Activated naive CD8-positive, alpha-beta T cell (primary cell): ENCODE data around the gene ALOX15B.
"Not testable (repeated sequence)": the region's sequence is repeated elsewhere in the genome, so short reads cannot be mapped to it uniquely, and the experiment has no call there.

ENCODE experiments used
- H3K27ac Mint-ChIP-seq: one replicate; pipeline ENCODE4 v1.8.0; 2021; ENCODE audit warnings: mixed read lengths
- H3K27me3 Mint-ChIP-seq: one replicate; pipeline ENCODE4 v1.8.0; 2021; ENCODE audit warnings: mixed read lengths
- H3K36me3 Mint-ChIP-seq: one replicate; pipeline ENCODE4 v1.8.0; 2021; ENCODE audit warnings: mixed read lengths
- H3K4me1 Mint-ChIP-seq: one replicate; pipeline ENCODE4 v1.8.0; 2021; ENCODE audit warnings: low read depth, mixed read lengths
- H3K4me3 Mint-ChIP-seq: one replicate; pipeline ENCODE4 v1.8.0; 2021; ENCODE audit warnings: mild to moderate bottlenecking, mixed read lengths
- H3K9me3 Mint-ChIP-seq: one replicate; pipeline ENCODE4 v1.8.0; 2021; ENCODE audit warnings: low read depth, mixed read lengths

The ALOX15B gene

GRCh38 chr17:8061851-8062250 lies 23.0 kb downstream of the ALOX15B start:
- H3K27me3 Mint-ChIP-seq, result peaks cover 40% of the 10 kb centered on the region
- H3K4me1 Mint-ChIP-seq, H3K4me3 Mint-ChIP-seq, H3K27ac Mint-ChIP-seq, H3K36me3 Mint-ChIP-seq, H3K9me3 Mint-ChIP-seq: not testable (repeated sequence)

- Mint-ChIP-seq H3K4me3 (no peak overlapping the region), H3K4me1 (no peaks in the 10 kb centered on the region), H3K27ac (no peak overlapping the region), H3K27me3 (peaks cover 38% of the 10 kb centered on the region), H3K36me3 (no peaks in the 10 kb centered on the region), H3K9me3 (no peaks in the 10 kb centered on the region)
Observed at GRCh38 chr17:8062435-8062806, 23.6 kb downstream of the ALOX15B start.

GRCh38 chr17:8062807-8063483 lies 24.1 kb downstream of the ALOX15B start:
- Mint-ChIP-seq H3K9me3 (no peaks in the 10 kb centered on the region), H3K4me3 (no peak overlapping the region), H3K4me1 (no peaks in the 10 kb centered on the region), H3K27me3 (peaks cover 34% of the 10 kb centered on the region), H3K36me3 (no peaks in the 10 kb centered on the region), H3K27ac (no peak overlapping the region)

- H3K36me3 Mint-ChIP-seq, result no peaks in the 10 kb centered on the region
- H3K27me3 Mint-ChIP-seq, result peaks cover 29% of the 10 kb centered on the region
- H3K27ac Mint-ChIP-seq, result no peak overlapping the region
- no peak overlapping the region for H3K4me3 Mint-ChIP-seq
- H3K4me1 Mint-ChIP-seq, result no peaks in the 10 kb centered on the region
- H3K9me3 Mint-ChIP-seq, result no peaks in the 10 kb centered on the region
Observed at GRCh38 chr17:8063761-8064534, 25.1 kb downstream of the ALOX15B start.

GRCh38 chr17:8064561-8065019 lies 25.7 kb downstream of the ALOX15B start:
- H3K27me3 Mint-ChIP-seq, result peaks cover 28% of the 10 kb centered on the region

GRCh38 chr17:8066841-8067775 lies 28.2 kb downstream of the ALOX15B start:
- Mint-ChIP-seq H3K4me3 (no peak overlapping the region), H3K4me1 (no peaks in the 10 kb centered on the region), H3K36me3 (no peaks in the 10 kb centered on the region), H3K27ac (no peak overlapping the region), H3K27me3 (peaks cover 20% of the 10 kb centered on the region), H3K9me3 (no peaks in the 10 kb centered on the region)

More at GRCh38 chr17:8064561-8065019, 25.7 kb downstream of the ALOX15B start:
- Mint-ChIP-seq H3K4me3 (no peak overlapping the region), H3K27ac (no peak overlapping the region), H3K36me3 (no peaks in the 10 kb centered on the region), H3K4me1 (no peaks in the 10 kb centered on the region), H3K9me3 (no peaks in the 10 kb centered on the region)

- Mint-ChIP-seq H3K27me3 (peaks cover 16% of the 10 kb centered on the region), H3K4me1 (peaks cover 5% of the 10 kb centered on the region), H3K9me3 (no peaks in the 10 kb centered on the region), H3K36me3 (no peaks in the 10 kb centered on the region), H3K27ac (no peak overlapping the region), H3K4me3 (no peak overlapping the region)
Observed at GRCh38 chr17:8067806-8068205, 28.9 kb downstream of the ALOX15B start.

GRCh38 chr17:8068736-8069586 lies 30.1 kb downstream of the ALOX15B start:
- H3K4me1 Mint-ChIP-seq, result peaks cover 14% of the 10 kb centered on the region
- no peak overlapping the region for H3K4me3 Mint-ChIP-seq
- H3K36me3 Mint-ChIP-seq, result no peaks in the 10 kb centered on the region
- H3K27ac Mint-ChIP-seq, result no peak overlapping the region
- no peaks in the 10 kb centered on the region for H3K9me3 Mint-ChIP-seq
- H3K27me3 Mint-ChIP-seq, result peaks cover 8% of the 10 kb centered on the region

GRCh38 chr17:8069587-8069860 lies 30.7 kb downstream of the ALOX15B start:
- Mint-ChIP-seq H3K27ac (no peak overlapping the region), H3K27me3 (peaks cover 10% of the 10 kb centered on the region), H3K9me3 (no peaks in the 10 kb centered on the region), H3K36me3 (no peaks in the 10 kb centered on the region), H3K4me3 (no peak overlapping the region), H3K4me1 (peaks cover 18% of the 10 kb centered on the region)

- Mint-ChIP-seq H3K27me3 (peaks cover 14% of the 10 kb centered on the region), H3K4me3 (no peak overlapping the region), H3K27ac (no peak overlapping the region), H3K4me1 (peaks cover 22% of the 10 kb centered on the region), H3K36me3 (no peaks in the 10 kb centered on the region), H3K9me3 (no peaks in the 10 kb centered on the region)
Observed at GRCh38 chr17:8071496-8071895, 32.6 kb downstream of the ALOX15B start.

- H3K27me3 Mint-ChIP-seq, result peaks cover 14% of the 10 kb centered on the region
- peaks cover 22% of the 10 kb centered on the region for H3K4me1 Mint-ChIP-seq
- H3K27ac Mint-ChIP-seq, result no peak overlapping the region
- no peaks in the 10 kb centered on the region for H3K36me3 Mint-ChIP-seq
- no peaks in the 10 kb centered on the region for H3K9me3 Mint-ChIP-seq
- peak overlapping the region; percentile 82 for H3K4me3 Mint-ChIP-seq
Observed at GRCh38 chr17:8072341-8072728, 33.5 kb downstream of the ALOX15B start.

GRCh38 chr17:8072729-8073461 lies 34.0 kb downstream of the ALOX15B start:
- peaks cover 22% of the 10 kb centered on the region for H3K4me1 Mint-ChIP-seq
- no peaks in the 10 kb centered on the region for H3K9me3 Mint-ChIP-seq
- no peaks in the 10 kb centered on the region for H3K36me3 Mint-ChIP-seq
- peaks cover 14% of the 10 kb centered on the region for H3K27me3 Mint-ChIP-seq
- no peak overlapping the region for H3K27ac Mint-ChIP-seq
- H3K4me3 Mint-ChIP-seq, result peak overlapping the region; percentile 88

GRCh38 chr17:8073627-8074484 lies 35.0 kb downstream of the ALOX15B start:
- H3K4me1 Mint-ChIP-seq, result peaks cover 22% of the 10 kb centered on the region
- peak overlapping the region; percentile 43 for H3K27ac Mint-ChIP-seq

More at GRCh38 chr17:8073627-8074484, 35.0 kb downstream of the ALOX15B start:
- Mint-ChIP-seq H3K27me3 (peaks cover 14% of the 10 kb centered on the region), H3K9me3 (no peaks in the 10 kb centered on the region), H3K4me3 (peak overlapping the region; percentile 88), H3K36me3 (no peaks in the 10 kb centered on the region)
